GM18502 (cell line): Measurements from ENCODE around the gene GPR15LG.
A peak's percentile ranks its signal among the peaks of the same experiment; 100 is the strongest.

Experiments used
- ATAC-seq: cut with Tn5 transposase; IDR thresholded peaks from one replicate; pipeline ENCODE4 v1.9.1; 2021; ENCODE audit warnings: mild to moderate bottlenecking; ENCODE audit not compliant: unreplicated experiment, poor library complexity

GPR15LG gene

GRCh38 chr10:84190621-84191020 lies 17.0 kb downstream of the GPR15LG start:
- ATAC-seq: no peak

- no peak for ATAC-seq
Observed at GRCh38 chr10:84191106-84191505, 17.5 kb downstream of the GPR15LG start.

DNA sequence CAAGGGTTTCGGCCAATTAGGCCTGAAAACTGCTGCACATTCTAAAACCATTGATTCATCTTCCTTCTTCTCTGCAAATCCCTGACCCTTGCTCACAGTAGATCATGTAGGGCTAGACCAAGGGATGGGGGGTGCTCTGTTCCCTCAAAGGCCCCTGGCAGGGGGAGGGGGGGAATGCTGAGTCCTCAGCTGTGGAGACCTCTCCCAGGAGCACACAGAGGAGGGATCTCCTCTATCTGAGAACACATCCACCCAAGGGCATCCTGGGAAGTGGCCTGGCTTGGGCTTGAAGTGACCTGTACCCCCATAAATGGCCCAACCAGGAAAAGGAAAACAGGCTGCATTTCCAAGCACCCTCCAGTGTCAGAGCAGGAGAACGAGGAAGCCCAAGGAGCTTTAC lies 19.7 kb downstream of the GPR15LG start:
- no peak for ATAC-seq

DNA sequence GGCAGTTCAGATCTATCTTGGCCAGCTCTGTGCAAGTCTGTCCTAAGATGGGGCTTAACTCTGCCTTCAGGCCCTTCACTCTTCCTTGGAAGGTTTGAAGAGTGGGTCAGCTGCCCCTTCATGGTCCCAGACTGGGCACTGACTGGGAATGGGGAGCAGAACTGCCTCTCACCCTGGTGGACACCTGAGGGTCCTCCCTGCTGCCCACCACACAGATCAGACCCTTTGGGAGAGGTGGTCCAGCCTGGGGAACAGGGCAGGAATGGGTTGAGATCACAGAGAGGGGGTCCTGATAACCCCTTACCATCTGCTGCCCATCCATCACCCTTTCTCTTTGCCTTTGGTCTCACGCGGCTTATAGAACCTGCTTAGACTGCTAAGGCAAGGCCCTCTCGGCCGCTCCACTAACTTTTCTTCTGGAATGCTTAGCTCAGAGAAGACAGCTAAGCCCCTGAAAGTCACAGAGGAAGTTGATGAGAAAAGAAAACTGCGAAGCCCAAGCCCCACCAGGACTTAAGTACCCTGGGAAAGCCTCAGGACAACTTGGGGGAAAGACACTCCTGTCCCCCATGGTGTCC lies 20.3 kb downstream of the GPR15LG start:
- ATAC-seq: peak; percentile 24

- ATAC-seq: peak; percentile 86
Observed at GRCh38 chr10:84194424-84195043, 20.9 kb downstream of the GPR15LG start, which contains the start of gene CDHR1. TSS of gene CDHR1 (plus strand) at chr10:84194537. CDS start at chr10:84194761, 224 bp downstream.

- no peak for ATAC-seq
Observed at GRCh38 chr10:84195044-84195830, 21.6 kb downstream of the GPR15LG start.

GRCh38 chr10:84196083-84196482 lies 22.5 kb downstream of the GPR15LG start:
- no peak for ATAC-seq

DNA sequence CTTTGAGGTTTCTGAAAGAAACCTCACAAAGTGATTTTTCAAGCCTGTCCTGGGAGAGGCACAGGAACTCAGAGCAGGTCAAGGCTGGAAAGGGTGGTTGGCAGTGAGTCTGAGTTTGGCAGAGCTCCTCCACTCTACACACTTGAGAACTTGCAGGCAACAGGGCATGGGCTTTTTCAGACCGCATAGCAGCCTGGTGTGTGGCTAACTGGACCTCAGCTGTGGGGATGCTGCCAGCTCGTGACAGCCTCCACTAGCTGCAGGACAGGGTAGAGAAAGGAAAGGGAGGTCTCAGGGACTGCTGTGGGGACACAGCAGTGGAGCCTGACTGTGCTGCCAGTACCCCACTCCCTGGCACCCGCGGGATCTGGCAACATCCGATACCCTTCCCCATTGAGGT lies 23.3 kb downstream of the GPR15LG start:
- no peak for ATAC-seq

DNA sequence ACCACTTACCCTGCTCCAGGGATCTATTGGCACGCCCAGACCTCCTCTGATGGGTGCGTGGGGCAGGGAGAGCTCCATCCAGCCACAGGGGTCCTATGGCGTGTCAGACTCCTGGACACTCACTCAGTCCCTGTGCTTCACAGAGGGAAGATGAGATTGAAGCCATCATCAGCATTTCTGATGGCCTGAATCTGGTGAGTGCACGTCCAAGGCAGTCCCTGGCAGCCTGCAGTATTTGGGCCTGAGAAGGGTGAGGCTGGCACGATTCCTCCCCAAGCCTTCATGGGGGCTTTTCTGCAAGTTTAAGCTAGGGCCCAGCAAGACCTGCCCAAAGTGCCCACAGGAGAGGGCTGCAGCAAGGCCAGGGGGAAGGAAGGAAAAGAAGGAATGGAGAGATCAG lies 24.0 kb downstream of the GPR15LG start:
- no peak for ATAC-seq

DNA sequence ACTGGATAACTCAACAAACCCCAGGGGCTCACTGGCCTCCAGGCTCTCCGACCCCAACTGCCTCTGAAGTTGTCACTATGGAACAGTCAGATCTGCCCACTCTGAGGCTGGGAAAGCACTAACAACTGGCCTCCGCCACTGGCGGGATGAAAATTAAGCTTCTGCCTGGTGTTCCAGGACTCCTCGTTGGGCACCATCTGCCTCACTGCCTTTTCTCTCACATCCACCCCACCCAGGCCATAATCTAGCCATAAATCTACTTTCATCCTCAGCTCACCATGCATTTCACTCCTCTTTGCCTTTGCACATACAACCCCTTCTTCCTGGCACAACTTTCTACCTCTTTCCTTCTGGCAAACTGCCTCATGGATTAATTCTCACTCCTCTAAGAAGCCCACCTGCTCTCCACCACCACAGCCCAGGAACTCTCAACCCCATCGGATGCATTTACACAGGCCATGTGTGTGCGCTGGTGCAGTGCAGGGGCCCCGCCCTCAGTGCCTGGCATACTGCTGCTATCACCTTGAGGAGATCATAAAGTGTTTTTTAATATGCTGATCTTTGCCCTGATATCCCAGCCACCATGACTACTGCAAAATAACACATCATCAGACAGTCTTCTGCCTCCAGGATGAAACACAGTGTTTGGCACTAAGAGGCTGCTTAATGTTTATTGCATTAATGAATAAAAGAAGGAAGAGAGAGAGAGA lies 24.8 kb downstream of the GPR15LG start:
- ATAC-seq: no peak

DNA sequence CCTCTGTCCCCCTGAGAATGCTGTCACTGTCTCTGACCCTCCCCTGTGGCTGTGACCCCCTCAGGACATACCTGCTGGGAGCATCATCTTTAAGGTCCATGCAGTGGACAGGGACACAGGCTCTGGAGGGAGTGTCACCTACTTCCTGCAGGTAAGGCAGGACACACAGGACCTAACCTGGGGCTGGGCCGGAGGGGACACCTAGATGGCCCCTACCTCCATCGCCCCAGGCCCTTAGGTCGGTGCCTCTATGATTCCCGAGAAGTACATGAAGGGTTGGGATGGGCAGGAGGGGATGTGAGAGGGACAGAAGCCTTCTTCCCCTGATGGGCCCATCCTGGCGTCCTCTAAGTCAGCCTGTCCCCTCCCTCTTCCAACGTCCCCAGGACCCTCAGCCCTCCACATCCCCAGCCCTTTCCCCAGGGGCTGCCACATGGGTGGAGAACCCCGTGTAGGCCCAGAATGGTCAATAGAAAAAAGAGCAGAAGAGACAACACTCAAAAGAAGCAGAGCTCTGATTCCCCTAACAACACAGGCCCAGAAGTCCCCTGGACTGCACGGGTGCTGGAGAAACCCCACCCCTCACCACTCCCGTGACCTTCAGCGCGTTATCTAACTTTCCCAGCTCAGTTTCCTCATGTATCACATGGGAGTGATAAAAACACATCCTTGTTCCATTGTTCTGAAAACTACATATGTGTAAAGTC lies 27.1 kb downstream of the GPR15LG start:
- ATAC-seq: no peak

GRCh38 chr10:84201244-84201606 lies 27.6 kb downstream of the GPR15LG start:
- ATAC-seq: no peak

- ATAC-seq: no peak
Observed at GRCh38 chr10:84201682-84202081, 28.1 kb downstream of the GPR15LG start.

DNA sequence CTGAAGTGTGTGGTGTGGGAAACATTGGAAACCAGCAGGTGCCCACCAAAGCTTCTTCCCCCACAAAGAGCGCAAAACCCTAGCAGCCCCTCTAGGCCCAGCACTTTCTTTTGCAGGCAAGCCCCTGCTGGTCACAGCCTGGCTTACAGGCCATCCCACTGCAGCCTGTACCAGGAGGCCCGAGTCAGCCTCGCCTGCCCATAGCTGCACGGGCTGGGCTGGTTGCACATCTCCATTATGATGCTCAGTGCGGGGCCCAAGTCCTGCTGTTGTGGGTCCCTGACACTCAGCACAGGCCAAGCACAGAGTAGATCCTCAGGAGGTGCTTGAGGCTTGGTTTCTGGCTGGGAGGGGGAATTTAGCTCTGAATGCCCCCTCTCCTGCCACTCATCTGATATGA lies 28.7 kb downstream of the GPR15LG start:
- ATAC-seq: no peak

GRCh38 chr10:84204122-84204521 lies 30.5 kb downstream of the GPR15LG start:
- ATAC-seq: peak; percentile 67

DNA sequence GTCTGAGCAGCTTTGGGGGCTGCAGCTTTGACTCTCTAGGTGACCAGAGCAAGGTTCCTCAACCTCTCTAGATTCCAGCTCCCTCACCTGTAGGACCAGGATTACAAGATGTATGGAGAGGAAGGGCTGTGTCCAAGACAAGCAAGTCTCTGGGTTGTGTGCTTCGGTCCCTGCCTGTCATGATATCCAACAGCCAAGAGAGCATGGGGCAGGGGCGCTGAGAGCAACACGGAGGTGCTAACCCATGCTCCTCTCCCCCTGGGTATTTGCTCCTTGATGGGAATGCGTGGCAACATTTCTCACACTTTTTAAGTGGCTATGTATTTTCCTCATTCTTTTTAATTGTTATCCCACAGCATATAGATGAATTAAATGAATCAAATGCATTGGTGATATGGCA lies 31.0 kb downstream of the GPR15LG start:
- no peak for ATAC-seq

- peak; percentile 85 for ATAC-seq
Observed at GRCh38 chr10:84205049-84205852, 31.6 kb downstream of the GPR15LG start.

DNA sequence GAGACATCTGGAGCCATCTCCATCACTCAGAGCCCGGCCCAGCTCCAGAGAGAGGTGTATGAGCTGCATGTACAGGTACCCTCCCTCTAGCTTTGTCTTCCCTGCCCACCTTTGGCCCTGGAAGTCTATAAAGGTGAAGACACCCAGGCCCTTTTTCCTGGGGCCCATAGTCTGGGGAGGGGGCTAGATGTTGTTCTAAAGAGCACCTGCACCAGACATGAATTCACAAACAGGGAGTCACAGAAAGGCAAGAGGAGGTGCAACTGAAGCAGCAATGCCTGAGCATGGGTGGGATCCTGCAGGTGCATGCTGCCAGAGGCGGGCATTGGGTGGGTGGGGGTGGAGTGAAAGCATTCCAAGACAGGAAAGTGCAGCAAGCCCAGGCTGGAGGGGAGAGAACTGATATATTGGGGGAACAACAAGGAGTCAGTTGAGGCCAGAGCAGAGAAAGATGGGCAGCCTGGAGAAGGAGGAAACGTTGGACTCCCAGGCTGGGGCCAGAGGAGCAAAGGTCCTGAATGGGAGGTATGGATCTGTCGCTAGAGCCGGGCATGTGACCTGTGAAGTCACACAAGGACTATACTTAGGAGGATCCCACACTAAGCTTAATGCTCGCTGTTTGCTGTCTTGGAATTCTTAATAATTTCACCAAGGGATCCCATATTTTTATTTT lies 32.4 kb downstream of the GPR15LG start:
- ATAC-seq: no peak

DNA sequence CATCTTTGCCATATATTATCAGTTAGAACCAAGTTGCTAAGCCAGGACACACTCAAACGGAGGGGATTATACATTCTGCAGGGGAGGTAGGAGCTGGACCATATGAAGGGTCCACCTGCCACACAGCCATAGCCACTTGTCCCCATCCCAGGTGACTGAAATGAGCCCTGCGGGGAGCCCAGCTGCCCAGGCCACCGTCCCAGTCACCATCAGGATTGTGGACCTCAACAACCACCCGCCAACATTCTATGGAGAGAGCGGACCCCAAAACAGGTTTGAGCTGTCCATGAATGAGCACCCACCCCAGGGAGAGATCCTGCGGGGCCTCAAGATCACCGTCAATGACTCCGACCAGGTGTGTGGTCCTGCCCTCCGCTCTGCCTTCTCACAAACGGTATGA lies 34.4 kb downstream of the GPR15LG start:
- no peak for ATAC-seq
